Peyer's patch (tissue), 4 donors: ENCODE measurements around the gene USP51.
"Not testable (repeated sequence)": the region's sequence is repeated elsewhere in the genome, so short reads cannot be mapped to it uniquely, and the experiment has no call there.

Experiments used
- CTCF ChIP-seq, 6 experiments: fragments of 450-650 bp in 4 of 6; fragments of 200-600 bp in 2 of 6; sonication (generic) in 1 of 6; IDR thresholded peaks; one replicate each; pipeline ENCODE4 v1.5.1; 2017 to 2019; ENCODE audit warnings: antibody characterized with exemption in 6 of 6, mild to moderate bottlenecking in 3 of 6, moderate library complexity in 1 of 6
- POLR2A ChIP-seq, 2 donors: fragments of 450-650 bp; IDR thresholded peaks; one replicate each; pipeline ENCODE4 v1.5.1; 2017; ENCODE audit warnings: antibody characterized with exemption in 2 of 2, mild to moderate bottlenecking in 2 of 2, moderate library complexity in 2 of 2

DNA sequence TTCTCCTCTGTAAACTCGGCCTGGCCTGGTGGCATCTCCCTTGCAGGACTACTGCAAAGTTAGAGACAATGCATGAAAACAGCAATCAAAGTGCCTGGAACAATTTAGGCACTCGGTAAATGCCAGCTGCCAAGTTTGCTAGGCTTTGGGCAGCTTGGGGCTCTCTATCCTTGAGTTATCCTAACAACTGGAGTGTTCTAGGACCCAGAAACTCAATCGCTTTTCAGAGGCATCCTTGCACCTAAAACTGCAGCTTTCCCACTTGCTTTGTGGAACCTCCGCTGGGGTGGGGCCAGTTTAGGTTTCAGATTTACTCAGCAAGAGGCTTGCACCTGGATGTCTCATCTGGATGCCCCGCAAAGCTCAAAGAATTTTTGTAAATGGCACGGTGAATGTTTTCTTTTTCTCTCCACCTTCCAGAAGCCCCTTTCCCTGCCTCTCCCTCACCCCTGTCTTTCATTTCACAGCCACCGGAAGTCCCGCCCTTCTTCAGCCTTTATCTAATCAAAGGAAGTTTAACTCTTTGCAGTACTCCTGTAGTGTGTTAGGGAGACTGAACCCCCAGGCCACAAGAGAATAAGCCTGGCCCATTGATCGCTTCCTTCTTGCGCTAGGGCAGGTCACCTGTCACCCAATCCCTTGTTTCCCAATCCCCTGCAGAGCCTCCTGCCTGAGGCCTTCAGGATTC is 27.3 kb upstream of the USP51 start:
- TF ChIP-seq POLR2A, CTCF (IDR thresholded peaks at IDR 0.05): not testable (repeated sequence)
